Colonic mucosa (tissue), 4 donors: ENCODE measurements around the gene MRPL27. TPM values are rescaled to one million over a fixed set of nuclear protein-coding genes. Genes with fewer than 3 reads are reported as not detected.

Source experiments
- DNase-seq: peaks from one replicate; pipeline ENCODE4 v3.0.0-alpha.2; 2020
- H3K27ac ChIP-seq: fragments of 200-600 bp; one replicate; pipeline ENCODE4 v1.8.0; 2021
- H3K27me3 ChIP-seq: fragments of 200-600 bp; one replicate; pipeline ENCODE4 v1.8.0; 2021
- H3K36me3 ChIP-seq: fragments of 200-600 bp; one replicate; pipeline ENCODE4 v1.8.0; 2021
- H3K4me1 ChIP-seq: fragments of 200-600 bp; one replicate; pipeline ENCODE4 v1.8.0; 2021; ENCODE audit warnings: mild to moderate bottlenecking
- H3K4me3 ChIP-seq: fragments of 200-600 bp; one replicate; pipeline ENCODE4 v1.8.0; 2021
- H3K9ac ChIP-seq, 2 donors: one replicate each; pipeline ENCODE4 v1.7.0; 2013; ENCODE audit warnings: control low read depth in 2 of 2, low read depth in 2 of 2, low read length in 2 of 2
- H3K9me3 ChIP-seq: fragments of 200-600 bp; one replicate; pipeline ENCODE4 v1.8.0; 2021
- intact Hi-C: fragments of 100-400 bp; cut with DNase I; formaldehyde crosslinking; loops from one replicate; pipeline ENCODE4 v1.14.1; 2022
- total RNA-seq, 2 donors: library from RNA; stranded (reverse); fragmentation: NEBNext Ultra II Directional in 1 of 2; extraction: Animal tissue kit (Norgen Biotek cat#: 25700) in 1 of 2; gene quantifications; one replicate each; pipeline ENCODE4 v1.2.1, GENCODE V29; 2021
- TF ChIP-seq, protein P1 (sequence below): fragments of 200-600 bp; IDR thresholded peaks from one replicate; pipeline ENCODE4 v1.8.0; 2022; ENCODE audit warnings: antibody characterized with exemption, mild to moderate bottlenecking
- donor health status: healthy.
- donor health status: DM: no; HTN: no; CAD: no.
- donor health status: DM: no; HTN: no; CAD: no.

MRPL27 gene
- total RNA-seq, 2 donors from 2014 or later, result 71.7 to 135 TPM

DNA sequence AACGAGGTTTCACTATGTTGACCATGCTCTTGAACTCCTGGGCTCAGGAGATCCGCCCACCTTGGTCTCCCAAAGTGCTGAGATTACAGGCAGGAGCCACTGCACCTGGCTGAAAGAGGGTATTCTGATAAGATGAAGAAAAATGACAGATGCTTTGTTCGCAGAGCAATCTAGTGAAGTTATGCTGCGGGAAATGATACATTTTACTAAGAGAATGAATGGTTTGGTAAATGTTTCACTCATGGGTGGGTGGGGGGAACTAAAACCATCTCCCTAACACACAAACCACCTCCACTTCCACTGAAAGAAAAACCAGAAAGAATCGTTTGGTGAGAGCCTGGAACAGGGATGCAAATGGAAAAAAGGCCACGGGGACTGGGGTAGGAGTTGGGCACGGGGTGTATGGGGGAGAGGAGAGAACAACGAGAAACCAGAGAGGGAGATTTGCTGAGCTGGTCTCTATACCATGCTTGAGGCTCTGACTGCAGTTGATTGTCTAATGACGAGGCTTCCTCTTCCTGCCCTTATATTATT is 46.1 kb downstream of the MRPL27 start:
- no peak overlapping the region for H3K27ac ChIP-seq

DNA sequence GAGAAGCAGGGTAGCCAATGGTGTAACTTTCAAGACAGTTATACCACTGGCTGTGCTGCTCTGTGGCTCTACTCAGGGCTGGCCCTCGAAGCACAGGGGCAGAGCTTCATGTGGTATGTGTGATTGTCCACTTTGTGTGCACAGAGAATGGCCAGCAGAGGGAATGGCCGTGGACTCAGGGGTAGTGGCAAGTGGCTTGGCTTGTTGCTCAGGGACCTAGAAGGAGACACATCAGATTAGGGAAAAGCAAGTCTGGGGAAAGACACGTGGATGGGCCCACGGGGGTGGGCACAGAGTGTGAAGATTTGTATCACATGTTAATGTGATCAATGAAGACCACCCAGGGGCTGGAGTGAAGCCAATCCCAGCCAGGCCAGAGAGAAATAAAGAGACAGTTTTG is 47.1 kb downstream of the MRPL27 start:
- no peaks in the 10 kb centered on the region for H3K36me3 ChIP-seq
- no peak overlapping the region for H3K27ac ChIP-seq
- no peaks in the 10 kb centered on the region for H3K9me3 ChIP-seq
- no peak overlapping the region for H3K9ac ChIP-seq
- no peaks in the 10 kb centered on the region for H3K27me3 ChIP-seq
- DNase-seq, result no peak
- no peak overlapping the region for H3K4me3 ChIP-seq
- TF ChIP-seq, protein P1, sequence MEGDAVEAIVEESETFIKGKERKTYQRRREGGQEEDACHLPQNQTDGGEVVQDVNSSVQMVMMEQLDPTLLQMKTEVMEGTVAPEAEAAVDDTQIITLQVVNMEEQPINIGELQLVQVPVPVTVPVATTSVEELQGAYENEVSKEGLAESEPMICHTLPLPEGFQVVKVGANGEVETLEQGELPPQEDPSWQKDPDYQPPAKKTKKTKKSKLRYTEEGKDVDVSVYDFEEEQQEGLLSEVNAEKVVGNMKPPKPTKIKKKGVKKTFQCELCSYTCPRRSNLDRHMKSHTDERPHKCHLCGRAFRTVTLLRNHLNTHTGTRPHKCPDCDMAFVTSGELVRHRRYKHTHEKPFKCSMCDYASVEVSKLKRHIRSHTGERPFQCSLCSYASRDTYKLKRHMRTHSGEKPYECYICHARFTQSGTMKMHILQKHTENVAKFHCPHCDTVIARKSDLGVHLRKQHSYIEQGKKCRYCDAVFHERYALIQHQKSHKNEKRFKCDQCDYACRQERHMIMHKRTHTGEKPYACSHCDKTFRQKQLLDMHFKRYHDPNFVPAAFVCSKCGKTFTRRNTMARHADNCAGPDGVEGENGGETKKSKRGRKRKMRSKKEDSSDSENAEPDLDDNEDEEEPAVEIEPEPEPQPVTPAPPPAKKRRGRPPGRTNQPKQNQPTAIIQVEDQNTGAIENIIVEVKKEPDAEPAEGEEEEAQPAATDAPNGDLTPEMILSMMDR, result no peak
- H3K4me1 ChIP-seq, result no peaks in the 10 kb centered on the region
- intact Hi-C loops, result no loop called here

More for the DNA sequence above, 46.1 kb downstream of the MRPL27 start:
- no peaks in the 10 kb centered on the region for H3K27me3 ChIP-seq
- DNase-seq, result no peak
- no peaks in the 10 kb centered on the region for H3K4me1 ChIP-seq
- no peak overlapping the region for H3K9ac ChIP-seq
- H3K9me3 ChIP-seq, result no peaks in the 10 kb centered on the region
- TF ChIP-seq, protein P1, result no peak
- H3K36me3 ChIP-seq, result no peaks in the 10 kb centered on the region
- intact Hi-C loops, result no loop called here
- H3K4me3 ChIP-seq, result no peak overlapping the region

DNA sequence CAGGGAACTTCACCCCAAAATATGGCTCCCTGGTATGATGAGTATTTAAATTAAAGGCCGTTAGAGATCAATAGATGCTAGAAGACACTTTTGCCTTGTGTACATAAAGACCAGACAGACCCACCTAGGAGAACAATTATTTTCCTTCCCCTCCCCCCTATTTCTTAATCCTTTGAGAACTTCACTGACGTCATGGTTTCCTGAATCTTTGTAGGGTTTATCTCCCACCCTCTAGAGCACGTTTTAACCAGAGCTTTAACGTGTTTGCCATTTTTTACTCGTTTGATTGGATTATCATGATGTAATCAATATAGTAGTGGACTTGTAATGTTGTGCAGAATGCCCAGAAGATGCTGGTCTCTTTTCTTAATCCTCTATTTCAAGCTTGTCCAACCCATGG is 49.9 kb downstream of the MRPL27 start:
- no peaks in the 10 kb centered on the region for H3K9me3 ChIP-seq
- DNase-seq, result no peak
- no peak overlapping the region for H3K9ac ChIP-seq
- H3K4me1 ChIP-seq, result no peaks in the 10 kb centered on the region
- H3K27ac ChIP-seq, result no peak overlapping the region
- no peak overlapping the region for H3K4me3 ChIP-seq
- H3K36me3 ChIP-seq, result no peaks in the 10 kb centered on the region
- TF ChIP-seq, protein P1, result no peak
- intact Hi-C loops, result no loop called here
- H3K27me3 ChIP-seq, result no peaks in the 10 kb centered on the region

DNA sequence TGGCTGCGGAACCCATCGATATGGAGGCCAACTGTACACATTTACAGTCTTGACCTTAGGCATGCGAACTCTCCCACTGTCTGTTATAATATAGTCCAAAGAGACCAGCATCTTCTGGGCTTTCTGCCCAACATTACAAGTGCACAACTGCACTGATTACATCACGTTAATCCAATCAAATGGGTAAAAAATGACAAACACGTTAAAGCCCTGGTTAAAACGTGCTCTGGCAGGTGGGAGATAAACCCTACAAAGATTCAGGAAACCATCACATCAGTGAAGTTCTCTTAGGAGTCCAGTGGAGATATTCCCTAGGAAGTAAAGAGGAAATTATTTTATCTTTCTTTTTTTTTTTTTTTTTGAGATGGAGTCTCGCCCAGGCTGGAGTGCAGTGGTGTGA is 50.7 kb downstream of the MRPL27 start:
- intact Hi-C loops, result no loop called here

DNA sequence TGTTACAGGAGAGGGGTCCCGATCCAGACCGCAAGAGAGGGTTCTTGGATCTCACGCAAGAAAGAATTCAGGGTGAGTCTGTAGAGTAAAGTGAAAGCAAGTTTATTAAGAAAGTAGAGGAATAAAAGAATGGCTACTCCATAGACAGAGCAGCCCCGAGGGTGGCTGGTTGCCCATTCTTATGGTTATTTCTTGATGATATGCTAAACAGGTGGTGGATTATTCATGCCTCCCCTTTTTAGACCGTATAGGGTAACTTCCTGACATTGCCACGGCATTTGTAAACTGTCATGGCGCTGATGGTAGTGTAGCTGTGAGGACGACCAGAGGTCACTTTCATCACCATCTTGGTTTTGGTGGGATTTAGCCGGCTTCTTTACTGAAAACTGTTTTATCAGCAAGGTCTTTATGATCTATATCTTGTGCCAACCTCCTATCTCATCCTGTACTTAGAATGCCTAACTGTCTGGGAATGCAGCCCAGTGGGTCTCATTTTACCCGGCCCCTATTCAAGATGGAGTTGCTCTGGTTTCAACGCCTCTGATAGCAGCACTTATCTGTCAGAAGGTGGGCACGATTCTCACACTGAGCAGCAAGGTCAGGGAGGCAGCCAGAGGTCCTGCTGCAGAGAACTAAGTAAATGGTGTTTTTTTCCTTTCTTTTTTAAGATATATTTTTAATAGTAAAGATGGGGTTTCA is 53.5 kb downstream of the MRPL27 start:
- TF ChIP-seq, protein P1, result no peak
- Histone ChIP-seq H3K9me3 (no peaks in the 10 kb centered on the region), H3K27me3 (no peaks in the 10 kb centered on the region), H3K27ac (no peak overlapping the region), H3K36me3 (no peaks in the 10 kb centered on the region), H3K4me1 (no peaks in the 10 kb centered on the region), H3K9ac (no peak overlapping the region), H3K4me3 (no peak overlapping the region)
- DNase-seq, result no peak
- intact Hi-C loops, result no loop called here

More for the DNA sequence above, 50.7 kb downstream of the MRPL27 start:
- TF ChIP-seq, protein P1, result no peak
- Histone ChIP-seq H3K27me3 (no peaks in the 10 kb centered on the region), H3K4me3 (no peak overlapping the region), H3K27ac (no peak overlapping the region), H3K9me3 (no peaks in the 10 kb centered on the region), H3K36me3 (no peaks in the 10 kb centered on the region), H3K4me1 (no peaks in the 10 kb centered on the region), H3K9ac (no peak overlapping the region)
- no peak for DNase-seq
